Dermis blood vessel endothelial cell (primary cell): Measurements from ENCODE around the gene AKAP7. TPM values are rescaled to one million over a fixed set of nuclear protein-coding genes. Genes with fewer than 3 reads are reported as not detected.

Source experiments
- DNase-seq: peaks from one replicate; pipeline ENCODE4 v3.0.0; 2010
- total RNA-seq: library from RNA; depleted of rRNA; stranded (reverse); fragments of >200 nt; gene quantifications from 2 replicates; pipeline ENCODE4 v1.2.3, GENCODE V29; 2014

AKAP7 gene
- total RNA-seq, 1 donor from 2014 or later, result 2.6 TPM

- DNase-seq, result no peak
Measured at GRCh38 chr6:131134220-131134979, 867 bp upstream of the AKAP7 start.

DNA sequence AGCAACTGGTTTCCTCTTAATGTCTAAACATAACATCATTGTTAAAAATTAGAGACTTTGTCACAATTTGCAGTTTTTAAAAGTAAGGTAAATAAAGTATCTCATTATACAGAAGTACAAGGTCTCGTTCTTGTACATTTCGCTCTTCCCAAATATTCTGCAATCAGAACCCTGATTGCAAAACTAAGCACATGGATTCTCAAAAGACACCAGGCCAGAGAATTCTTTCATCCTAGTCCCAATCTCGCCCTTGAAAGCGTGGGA lies 355 bp upstream of the AKAP7 start:
- DNase-seq, result no peak

DNA sequence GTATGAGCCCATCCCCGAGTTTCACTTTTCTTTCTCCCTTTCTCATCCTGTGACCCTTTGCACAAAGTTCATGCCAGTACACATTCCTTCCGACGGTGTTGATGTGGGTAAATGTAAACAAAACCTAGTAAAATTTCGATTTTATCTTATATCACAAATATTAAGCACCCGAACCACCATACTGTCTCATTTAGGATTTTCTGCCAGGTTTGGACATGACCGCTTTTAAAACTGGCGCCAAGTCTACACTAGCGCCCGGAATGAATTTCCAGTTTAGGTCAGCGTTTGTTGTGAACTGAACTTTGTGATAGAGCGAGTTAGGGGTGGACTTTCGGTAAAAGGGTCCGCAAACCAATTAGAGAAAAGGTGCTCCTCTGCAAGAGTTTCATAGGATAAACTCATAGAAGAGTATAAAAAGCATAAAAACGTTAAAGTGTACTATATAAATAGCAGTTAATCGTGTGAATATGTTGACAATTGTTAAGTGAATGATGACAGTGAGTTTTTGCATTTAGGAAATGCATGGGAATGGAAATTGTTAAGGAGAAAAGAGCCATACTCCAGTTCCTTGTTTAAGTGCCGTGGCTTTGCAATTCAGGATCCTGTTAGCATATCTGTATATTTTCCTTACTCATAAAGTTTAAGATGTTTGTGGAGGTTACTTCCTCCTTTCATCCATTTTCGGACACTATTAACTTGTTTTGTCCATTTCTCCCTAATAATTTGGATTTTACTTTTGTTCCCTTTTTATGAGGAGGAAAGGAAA lies 937 bp downstream of the AKAP7 start:
- peak; percentile 60 for DNase-seq

GRCh38 chr6:131139599-131139998 lies 4.3 kb downstream of the AKAP7 start:
- DNase-seq, result no peak

DNA sequence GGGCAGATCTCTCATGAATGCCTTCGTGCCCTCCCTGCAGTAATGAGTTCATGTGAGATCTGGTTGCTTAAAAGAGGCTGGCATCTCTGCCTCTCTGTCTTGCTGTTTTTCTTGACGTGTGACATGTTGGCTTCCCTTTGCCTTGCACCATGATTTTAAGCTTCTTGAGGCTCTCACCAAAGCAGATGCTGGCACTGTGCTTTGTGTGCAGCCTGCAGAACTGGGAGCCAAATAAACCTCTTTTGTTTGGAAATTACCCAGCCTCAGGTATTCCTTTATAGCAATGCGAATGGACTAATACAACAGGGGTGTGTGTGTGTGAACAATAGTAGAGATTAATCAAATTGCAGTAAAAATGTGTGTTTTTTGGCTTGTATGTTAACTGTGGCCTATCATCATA lies 8.1 kb downstream of the AKAP7 start:
- no peak for DNase-seq

DNA sequence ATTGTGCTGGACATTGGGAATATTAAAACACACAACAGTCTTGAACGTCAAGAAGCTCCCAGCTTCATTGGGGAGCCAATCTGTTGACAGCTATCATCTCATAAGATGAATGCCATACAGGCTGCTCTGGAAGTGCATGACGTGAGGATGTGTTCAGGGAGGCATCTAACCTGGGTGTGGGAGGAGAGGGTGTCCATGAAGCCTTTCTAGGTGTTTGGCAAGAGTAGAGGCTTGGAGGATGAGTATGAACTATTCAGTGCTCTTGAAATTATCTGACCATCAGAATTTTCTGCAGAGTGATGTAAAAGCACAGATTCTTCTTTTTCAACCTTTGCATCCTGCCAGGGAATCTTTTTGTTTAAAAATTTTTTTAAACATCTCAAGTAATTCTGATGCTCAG lies 11.6 kb downstream of the AKAP7 start:
- no peak for DNase-seq

GRCh38 chr6:131156411-131156810 lies 21.1 kb downstream of the AKAP7 start:
- no peak for DNase-seq

- DNase-seq, result no peak
Measured at GRCh38 chr6:131159578-131159977, 24.3 kb downstream of the AKAP7 start.

DNA sequence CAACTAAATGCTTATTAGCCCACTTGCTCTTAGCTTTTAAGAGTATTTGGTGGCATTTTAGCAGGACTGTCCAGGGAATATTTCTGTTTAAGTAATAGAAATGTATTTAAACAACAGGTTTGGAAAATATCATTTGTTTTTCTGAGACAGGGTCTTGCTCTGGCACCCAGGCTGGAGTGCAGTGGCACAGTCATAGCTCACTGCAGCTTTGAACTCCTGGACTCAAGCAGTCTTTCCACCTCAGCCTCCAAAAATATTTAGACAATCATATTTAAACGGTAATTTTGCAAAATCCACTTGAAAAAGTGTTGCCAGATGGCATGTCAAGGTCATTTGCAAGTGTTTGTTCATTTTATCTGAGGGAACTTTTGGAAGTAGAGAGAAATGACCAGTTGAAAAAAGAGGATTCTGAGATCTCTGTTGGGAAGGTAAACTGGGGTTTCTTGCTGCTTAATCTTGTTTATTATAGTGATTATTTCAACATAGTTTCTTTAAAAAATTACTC lies 25.0 kb downstream of the AKAP7 start:
- DNase-seq, result no peak

GRCh38 chr6:131161987-131162386 lies 26.7 kb downstream of the AKAP7 start:
- no peak for DNase-seq

- no peak for DNase-seq
Measured at GRCh38 chr6:131163886-131164285, 28.6 kb downstream of the AKAP7 start.

- DNase-seq, result no peak
Measured at GRCh38 chr6:131164506-131164905, 29.2 kb downstream of the AKAP7 start.

DNA sequence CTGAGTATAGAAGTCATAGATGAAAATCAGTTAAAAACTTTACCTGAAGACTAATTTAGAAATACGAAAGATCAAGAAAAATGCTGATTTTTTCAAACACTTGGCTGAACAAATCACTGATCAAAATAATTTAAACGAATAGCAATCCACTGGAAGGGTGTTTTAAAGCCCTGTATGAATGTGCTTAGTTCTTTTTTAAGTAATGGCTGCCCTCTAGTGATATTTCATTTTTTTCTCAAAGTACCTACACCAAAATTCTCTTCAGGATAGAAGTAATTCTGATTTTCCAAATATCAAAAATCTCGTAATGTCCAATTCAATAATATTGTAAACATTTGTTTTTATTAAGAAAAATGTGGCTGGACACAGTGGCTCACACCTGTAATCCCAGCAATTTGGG lies 32.5 kb downstream of the AKAP7 start:
- peak; percentile 4 for DNase-seq

DNA sequence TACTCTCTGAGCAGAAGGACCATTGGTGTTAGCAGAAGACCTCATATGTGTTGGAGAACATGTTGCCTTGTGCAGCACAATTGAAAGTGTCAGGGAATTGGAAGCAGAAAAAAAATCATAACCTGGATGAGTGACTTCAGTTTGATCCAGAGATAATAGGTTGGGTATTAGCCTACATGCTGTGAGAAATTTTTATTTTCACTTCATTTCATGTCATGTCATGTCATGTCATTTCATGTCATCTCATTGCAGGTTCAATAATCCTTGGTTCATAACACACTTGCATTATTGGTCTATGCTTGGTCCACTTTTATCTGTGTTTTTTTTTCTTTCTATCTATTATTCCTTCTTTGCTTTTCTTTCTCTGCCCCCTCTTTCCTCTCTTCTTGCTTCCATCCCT lies 34.3 kb downstream of the AKAP7 start:
- no peak for DNase-seq

- no peak for DNase-seq
Measured at GRCh38 chr6:131172222-131172621, 37.0 kb downstream of the AKAP7 start.

GRCh38 chr6:131173680-131174079 lies 38.4 kb downstream of the AKAP7 start:
- DNase-seq, result no peak

- no peak for DNase-seq
Measured at GRCh38 chr6:131175564-131175963, 40.3 kb downstream of the AKAP7 start.

DNA sequence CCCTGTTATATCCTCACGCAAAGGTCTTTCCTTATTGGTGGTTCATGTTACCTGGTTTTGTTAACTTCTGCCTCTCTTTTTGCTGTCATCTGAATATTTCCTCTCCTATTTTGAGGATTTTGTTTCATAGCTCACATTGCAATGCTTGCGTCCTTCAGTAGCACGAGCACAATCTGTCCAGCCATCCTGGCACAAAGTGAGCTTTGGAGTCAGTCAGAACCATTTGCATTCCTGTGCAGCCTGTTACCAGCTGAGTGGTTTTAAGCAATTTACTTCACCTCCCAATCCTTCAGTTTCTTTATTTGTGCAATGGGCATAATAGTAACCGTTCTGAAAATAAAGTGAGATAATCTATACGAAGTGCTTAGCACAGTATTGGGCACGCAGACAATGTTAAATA lies 42.7 kb downstream of the AKAP7 start:
- no peak for DNase-seq

- DNase-seq, result peak; percentile 43
Measured at GRCh38 chr6:131182991-131183425, 47.7 kb downstream of the AKAP7 start.

- DNase-seq, result no peak
Measured at GRCh38 chr6:131183427-131184095, 48.3 kb downstream of the AKAP7 start.

DNA sequence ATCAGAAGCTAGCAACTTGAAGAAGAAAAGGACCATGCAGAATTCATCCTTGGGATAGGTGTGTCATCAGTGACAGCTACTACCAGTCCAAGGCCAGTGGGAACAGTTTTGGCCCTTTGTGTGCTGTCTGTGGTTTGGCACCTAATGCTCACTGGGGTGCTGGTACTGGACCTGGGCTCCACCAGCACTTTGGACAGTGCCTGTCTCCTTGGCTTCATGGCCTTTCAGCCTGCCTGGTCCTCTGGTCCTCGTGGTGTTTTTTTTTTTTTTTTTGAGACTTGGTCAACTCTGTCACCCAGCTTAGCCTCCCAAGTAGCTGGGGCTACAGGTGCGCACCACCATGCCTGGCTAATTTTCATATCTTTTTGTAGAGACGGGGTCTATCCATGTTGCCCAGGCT lies 56.3 kb downstream of the AKAP7 start:
- DNase-seq, result no peak

DNA sequence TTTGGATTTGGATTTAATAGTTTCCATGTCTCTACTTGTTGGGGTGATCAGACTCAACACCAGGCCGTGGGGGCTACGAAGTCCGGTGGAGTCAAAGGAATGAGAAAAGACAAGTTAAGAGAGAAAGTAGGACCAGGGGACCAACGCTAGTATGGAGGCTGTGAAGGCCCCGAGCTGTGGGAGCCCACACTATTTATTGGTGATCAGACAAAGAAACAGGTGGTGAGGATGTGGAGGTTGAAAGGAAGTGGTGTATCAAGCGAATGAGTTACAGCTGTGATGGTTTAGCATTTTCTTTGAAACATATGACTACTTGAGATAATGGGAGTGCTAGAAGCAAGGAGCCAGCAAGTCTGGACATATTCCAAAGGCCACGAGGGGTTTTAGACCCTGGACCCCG lies 62.4 kb downstream of the AKAP7 start:
- DNase-seq, result no peak

DNA sequence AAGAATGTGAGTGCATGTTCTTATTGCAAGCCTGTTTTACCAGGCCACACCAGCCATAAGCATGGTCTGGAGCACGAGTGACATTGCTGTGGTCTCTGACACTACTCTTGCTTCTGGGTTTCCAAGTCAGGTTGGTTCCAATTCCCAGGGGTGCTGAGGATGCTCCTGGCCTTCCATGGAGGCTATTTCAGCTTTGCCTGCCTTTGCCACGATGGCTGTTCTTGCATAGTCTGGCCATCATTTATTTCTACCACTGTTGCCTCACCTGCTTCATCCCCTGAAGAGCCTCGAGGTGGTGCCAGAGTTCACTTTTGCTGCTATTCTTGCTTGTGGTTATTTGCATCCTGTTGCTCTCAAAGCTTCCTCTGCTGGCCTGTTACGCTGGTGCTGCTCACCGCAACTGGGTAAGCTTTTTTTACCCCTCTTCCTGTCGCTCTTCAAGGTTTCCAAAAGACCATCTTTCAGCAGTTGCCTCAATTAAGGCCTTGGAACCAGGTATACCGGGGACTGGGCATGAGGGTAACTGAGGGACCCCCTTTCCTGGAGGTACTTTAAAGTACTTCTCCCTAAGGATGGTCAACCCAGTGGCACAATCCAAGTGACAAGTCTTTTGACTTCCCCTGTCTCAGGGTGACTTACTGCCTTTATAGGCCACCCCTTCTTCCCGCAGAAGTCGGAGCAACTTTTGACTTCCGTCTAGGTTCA lies 64.5 kb downstream of the AKAP7 start:
- DNase-seq, result peak; percentile 81
